NCI-H2227 (cell line): ENCODE results near the gene DENND1B.
"Not testable (repeated sequence)": the region's sequence is repeated elsewhere in the genome, so short reads cannot be mapped to it uniquely, and the experiment has no call there.

ENCODE experiments used
- DNase-seq: peaks from one replicate; lab custom pipeline; 2025; ENCODE audit not compliant: unreplicated experiment; lab: John Stamatoyannopoulos, UW

The DENND1B gene

GRCh38 chr1:197637406-197637805 is 137.9 kb downstream of the DENND1B start:
- DNase-seq, result peak; percentile 14

GRCh38 chr1:197633447-197634078 is 141.7 kb downstream of the DENND1B start:
- no peak for DNase-seq

- no peak for DNase-seq
Observed at GRCh38 chr1:197632651-197633050, 142.6 kb downstream of the DENND1B start.

GRCh38 chr1:197632005-197632404 is 143.3 kb downstream of the DENND1B start:
- DNase-seq, result no peak

- DNase-seq, result no peak
Observed at GRCh38 chr1:197622371-197622770, 152.9 kb downstream of the DENND1B start.

GRCh38 chr1:197621761-197622160 is 153.5 kb downstream of the DENND1B start:
- no peak for DNase-seq

- DNase-seq, result no peak
Observed at GRCh38 chr1:197620714-197621163, 154.5 kb downstream of the DENND1B start.

GRCh38 chr1:197619008-197619640 is 156.2 kb downstream of the DENND1B start:
- DNase-seq, result no peak

- DNase-seq, result peak; percentile 23
Observed at GRCh38 chr1:197618061-197618460, 157.2 kb downstream of the DENND1B start.

GRCh38 chr1:197615693-197616011 is 159.6 kb downstream of the DENND1B start:
- no peak for DNase-seq

GRCh38 chr1:197614916-197615692 is 160.2 kb downstream of the DENND1B start:
- peak; percentile 57 for DNase-seq

GRCh38 chr1:197606168-197606845 is 169.0 kb downstream of the DENND1B start:
- DNase-seq, result no peak

GRCh38 chr1:197604302-197604701 is 171.0 kb downstream of the DENND1B start:
- no peak for DNase-seq

GRCh38 chr1:197600751-197601150 is 174.5 kb downstream of the DENND1B start:
- no peak for DNase-seq

- no peak for DNase-seq
Observed at GRCh38 chr1:197599789-197600188, 175.5 kb downstream of the DENND1B start.

- no peak for DNase-seq
Observed at GRCh38 chr1:197598935-197599334, 176.3 kb downstream of the DENND1B start.

GRCh38 chr1:197595304-197595904 is 179.9 kb downstream of the DENND1B start:
- DNase-seq, result no peak

- no peak for DNase-seq
Observed at GRCh38 chr1:197590687-197591086, 184.6 kb downstream of the DENND1B start.

GRCh38 chr1:197585809-197586208 is 189.5 kb downstream of the DENND1B start:
- no peak for DNase-seq

- no peak for DNase-seq
Observed at GRCh38 chr1:197577580-197577979, 197.7 kb downstream of the DENND1B start.

- DNase-seq, result not testable (repeated sequence)
Observed at GRCh38 chr1:197575531-197575930, 199.7 kb downstream of the DENND1B start.
